ENCODE data around the gene SFTA2.

- TF ChIP-seq RFX5 (IDR thresholded peaks at IDR 0.05; ENCODE audit: low read length) (no peak), POLR2AphosphoS5 (IDR thresholded peaks at IDR 0.05; ENCODE audit: low read depth, low read length) (no peak), NFIC (IDR thresholded peaks at IDR 0.05; ENCODE audit: borderline replicate concordance) (no peak), TEAD4 (IDR thresholded peaks at IDR 0.05; ENCODE audit: borderline replicate concordance, insufficient read depth) (no peak), EZH2phosphoT487 (IDR thresholded peaks at IDR 0.05; ENCODE audit: borderline replicate concordance, low read depth) (no peak), CTCF (IDR thresholded peaks at IDR 0.05) (no peak), USF1 (IDR thresholded peaks at IDR 0.05; ENCODE audit: borderline replicate concordance, low read depth) (no peak), CHD2 (IDR thresholded peaks at IDR 0.05; ENCODE audit: low read length, partially characterized antibody) (no peak), REST (IDR thresholded peaks at IDR 0.05; ENCODE audit: low read depth, low read length) (no peak), RCOR1 (IDR thresholded peaks at IDR 0.05; ENCODE audit: low read length) (no peak), SMC3 (IDR thresholded peaks at IDR 0.05; ENCODE audit: low read depth, low read length) (no peak)
These were observed 32.1 kb upstream of the SFTA2 start for GRCh38 chr6:30964075-30964474.
